Smooth muscle cell (in vitro differentiated cells): Measurements from ENCODE around the gene BRIP1. TPM values are rescaled to one million over a fixed set of nuclear protein-coding genes. Genes with fewer than 3 reads are reported as not detected.

Experiments
- DNase-seq: peaks from one replicate; lab custom pipeline; 2025; ENCODE audit not compliant: unreplicated experiment; lab: John Stamatoyannopoulos, UW
- H2AFZ ChIP-seq: fragments of 200-600 bp; sonication (generic); 2 replicates; pipeline ENCODE4 v1.6.0; 2016; ENCODE audit warnings: antibody characterized with exemption, low read depth, mild to moderate bottlenecking
- H3F3A ChIP-seq: fragments of 200-600 bp; sonication (generic); 2 replicates; pipeline ENCODE4 v1.6.0; 2017; ENCODE audit warnings: antibody characterized with exemption, low read depth
- H3K27ac ChIP-seq: fragments of 200-600 bp; sonication (generic); 2 replicates; pipeline ENCODE4 v1.5.1; 2016; ENCODE audit warnings: low read depth, mild to moderate bottlenecking
- H3K27me3 ChIP-seq: fragments of 200-600 bp; sonication (generic); 2 replicates; pipeline ENCODE4 v1.6.1; 2016; ENCODE audit warnings: low read depth, mild to moderate bottlenecking
- H3K36me3 ChIP-seq: fragments of 200-600 bp; sonication (generic); 2 replicates; pipeline ENCODE4 v1.5.1; 2016; ENCODE audit warnings: low read depth
- H3K4me1 ChIP-seq: fragments of 200-600 bp; sonication (generic); 2 replicates; pipeline ENCODE4 v1.5.1; 2016; ENCODE audit warnings: low read depth
- H3K4me2 ChIP-seq: fragments of 200-600 bp; sonication (generic); 2 replicates; pipeline ENCODE4 v1.6.0; 2016; ENCODE audit warnings: mild to moderate bottlenecking
- H3K4me3 ChIP-seq: fragments of 200-600 bp; sonication (generic); 2 replicates; pipeline ENCODE4 v1.5.1; 2016; ENCODE audit warnings: mild to moderate bottlenecking
- H3K79me2 ChIP-seq: fragments of 200-600 bp; sonication (generic); 2 replicates; pipeline ENCODE4 v1.6.0; 2016; ENCODE audit warnings: low read depth, mild to moderate bottlenecking
- H3K9ac ChIP-seq: fragments of 200-600 bp; sonication (generic); 2 replicates; pipeline ENCODE4 v1.6.0; 2016; ENCODE audit warnings: low read depth
- H3K9me3 ChIP-seq: fragments of 200-600 bp; sonication (generic); replicated peaks from 2 replicates; pipeline ENCODE4 v1.5.1; 2016; ENCODE audit warnings: low read depth
- H4K20me1 ChIP-seq: fragments of 200-600 bp; sonication (generic); 2 replicates; pipeline ENCODE4 v1.6.0; 2016; ENCODE audit warnings: low read depth
- CTCF ChIP-seq: fragments of 200-600 bp; sonication (generic); IDR thresholded peaks from 2 replicates; pipeline ENCODE4 v1.5.1; 2017; ENCODE audit warnings: borderline replicate concordance, mild to moderate bottlenecking, antibody characterized with exemption; ENCODE audit not compliant: insufficient read depth, poor library complexity, severe bottlenecking
- WGBS: methylation state at CpG from one replicate; pipeline ENCODE4 v1.1.7; 2016; ENCODE audit warnings: low lambda C conversion rate; 5-methylcytosine and 5-hydroxymethylcytosine counted together
- polyA plus RNA-seq: library from polyadenylated mRNA; unstranded; fragments of >200 nt; fragmentation: Nextera tagmentation; extraction: Ambion mirVana; gene quantifications from 2 replicates; pipeline ENCODE4 v1.2.1, GENCODE V29; 2016
- total RNA-seq: library from RNA; depleted of rRNA; stranded (reverse); fragments of >200 nt; gene quantifications from 2 replicates; pipeline ENCODE4 v1.2.3, GENCODE V29; 2014

Gene BRIP1
- total and polyA plus RNA-seq, 2 experiments from 2014 or later, result 0.71 to 9.1 TPM

- H3K4me1 ChIP-seq, result no peaks in the 10 kb centered on the region
- no peak overlapping the region for H2AFZ ChIP-seq
- H3F3A ChIP-seq, result no peaks in the 10 kb centered on the region
- no peaks in the 10 kb centered on the region for H4K20me1 ChIP-seq
- no peak overlapping the region for H3K27ac ChIP-seq
- no peaks in the 10 kb centered on the region for H3K79me2 ChIP-seq
- peaks cover 17% of the 10 kb centered on the region for H3K9me3 ChIP-seq
- no peak for TF ChIP-seq CTCF
- DNase-seq, result no peak
- no peaks in the 10 kb centered on the region for H3K27me3 ChIP-seq
- no peak overlapping the region for H3K9ac ChIP-seq
- 96% methylated on average over 2 of the region's 2 CpGs for WGBS
- peaks cover 4% of the 10 kb centered on the region for H3K36me3 ChIP-seq
- H3K4me2 ChIP-seq, result no peak overlapping the region
- H3K4me3 ChIP-seq, result no peak overlapping the region
Measured at GRCh38 chr17:61695779-61696337, 167.5 kb downstream of the BRIP1 start.

- Histone ChIP-seq H3K4me3 (no peak overlapping the region), H3K9ac (no peak overlapping the region), H3K9me3 (peaks cover 3% of the 10 kb centered on the region), H2AFZ (no peak overlapping the region), H3K27me3 (no peaks in the 10 kb centered on the region), H3K79me2 (no peaks in the 10 kb centered on the region), H4K20me1 (no peaks in the 10 kb centered on the region), H3K27ac (no peak overlapping the region), H3F3A (no peaks in the 10 kb centered on the region), H3K36me3 (no peaks in the 10 kb centered on the region), H3K4me2 (no peak overlapping the region), H3K4me1 (no peaks in the 10 kb centered on the region)
- 89% methylated on average over 1 of the region's 1 CpG for WGBS
- no peak for TF ChIP-seq CTCF
- DNase-seq, result no peak
Measured at GRCh38 chr17:61694095-61694494, 169.2 kb downstream of the BRIP1 start.

- TF ChIP-seq CTCF, result no peak
- H3F3A ChIP-seq, result no peaks in the 10 kb centered on the region
- H3K79me2 ChIP-seq, result no peaks in the 10 kb centered on the region
- H2AFZ ChIP-seq, result no peak overlapping the region
- H3K9ac ChIP-seq, result no peak overlapping the region
- 93% methylated on average over 3 of the region's 3 CpGs for WGBS
- no peak overlapping the region for H3K4me2 ChIP-seq
- H3K27me3 ChIP-seq, result no peaks in the 10 kb centered on the region
- H3K36me3 ChIP-seq, result no peaks in the 10 kb centered on the region
- H3K4me3 ChIP-seq, result no peak overlapping the region
- H3K9me3 ChIP-seq, result no peaks in the 10 kb centered on the region
- H4K20me1 ChIP-seq, result no peaks in the 10 kb centered on the region
- no peak for DNase-seq
- H3K4me1 ChIP-seq, result no peaks in the 10 kb centered on the region
- no peak overlapping the region for H3K27ac ChIP-seq
Measured at GRCh38 chr17:61689610-61690180, 173.6 kb downstream of the BRIP1 start.

- no peaks in the 10 kb centered on the region for H3K36me3 ChIP-seq
- no peaks in the 10 kb centered on the region for H3K9me3 ChIP-seq
- TF ChIP-seq CTCF, result no peak
- H3K27me3 ChIP-seq, result no peaks in the 10 kb centered on the region
- H3K9ac ChIP-seq, result no peak overlapping the region
- H3F3A ChIP-seq, result no peaks in the 10 kb centered on the region
- H3K4me2 ChIP-seq, result no peak overlapping the region
- no peaks in the 10 kb centered on the region for H3K4me1 ChIP-seq
- H3K79me2 ChIP-seq, result no peaks in the 10 kb centered on the region
- H3K4me3 ChIP-seq, result no peak overlapping the region
- no peak overlapping the region for H3K27ac ChIP-seq
- no peak for DNase-seq
- WGBS, result 82% methylated on average over 2 of the region's 2 CpGs
- no peaks in the 10 kb centered on the region for H4K20me1 ChIP-seq
- H2AFZ ChIP-seq, result no peak overlapping the region
Measured at GRCh38 chr17:61687769-61688168, 175.6 kb downstream of the BRIP1 start.
